K562 (cell line): ENCODE results near the gene THRSP. TPM values are rescaled to one million over a fixed set of nuclear protein-coding genes. Genes with fewer than 3 reads are reported as not detected.
A peak's percentile ranks its signal among the peaks of the same experiment; 100 is the strongest.

ENCODE experiments used
- CBX3 ChIP-seq, 2 experiments: IDR thresholded peaks; 1 replicate in 1 of 2; 2 replicates in 1 of 2; pipeline ENCODE4 v1.6.1; 2012; ENCODE audit warnings: inconsistent platforms in 2 of 2, low read length in 2 of 2, borderline replicate concordance in 1 of 2, control low read depth in 1 of 2
- CHD1 ChIP-seq: fragments of 200-600 bp; sonication (generic); IDR thresholded peaks from one replicate; pipeline ENCODE4 v1.6.1; 2012; ENCODE audit warnings: mild to moderate bottlenecking, moderate library complexity, low read length, inconsistent platforms
- DPF2 ChIP-seq: fragments of 450-650 bp; IDR thresholded peaks from 2 replicates; pipeline ENCODE4 v1.6.1; 2016
- GABPB2 ChIP-seq: fragments of 250-450 bp; sonication (Bioruptor Pico); conservative IDR thresholded peaks from 2 replicates; pipeline ENCODE4 v1.5.1; 2021; ENCODE audit warnings: mild to moderate bottlenecking
- HCFC1 ChIP-seq: IDR thresholded peaks from 2 replicates; pipeline ENCODE4 v1.6.1; 2012; ENCODE audit warnings: low read depth, low read length, improper control_type of control experiment
- KAT2B ChIP-seq: IDR thresholded peaks from one replicate; pipeline ENCODE4 v1.6.1; 2012; ENCODE audit warnings: low read depth, mild to moderate bottlenecking, control low read depth, inconsistent platforms, low read length, moderate library complexity
- MEIS2 ChIP-seq: fragments of 450-650 bp; IDR thresholded peaks from 2 replicates; pipeline ENCODE4 v1.6.1; 2014; ENCODE audit warnings: mild to moderate bottlenecking; ENCODE audit not compliant: partially characterized antibody
- NFE2L1 ChIP-seq: fragments of 450-650 bp; IDR thresholded peaks from 2 replicates; pipeline ENCODE4 v1.6.1; 2016; ENCODE audit warnings: missing genetic modification characterization, low read depth, mild to moderate bottlenecking, missing compliant biosample characterization, moderate library complexity, borderline replicate concordance
- PATZ1 ChIP-seq: fragments of 250-450 bp; sonication (Bioruptor Pico); IDR thresholded peaks from 2 replicates; pipeline ENCODE4 v1.5.0; 2020; ENCODE audit warnings: mild to moderate bottlenecking, borderline replicate concordance
- PTBP1 ChIP-seq: fragments of 200-400 bp; formaldehyde crosslinking; IDR thresholded peaks from 2 replicates; pipeline ENCODE4 v1.6.1; 2017; ENCODE audit warnings: low read depth, low read length
- RFX5 ChIP-seq: IDR thresholded peaks from 2 replicates; pipeline ENCODE4 v1.6.1; 2011; ENCODE audit warnings: low read depth, mild to moderate bottlenecking, improper control_type of control experiment, low read length
- TAF1 ChIP-seq: IDR thresholded peaks from 2 replicates; pipeline ENCODE4 v1.6.1; 2011; ENCODE audit warnings: mild to moderate bottlenecking, low read length, moderate library complexity; ENCODE audit not compliant: insufficient read depth, control insufficient read depth, severe bottlenecking; ENCODE audit errors: extremely low read depth
- ZBTB7A ChIP-seq: IDR thresholded peaks from 2 replicates; pipeline ENCODE4 v1.6.1; 2011; ENCODE audit warnings: low read depth, mild to moderate bottlenecking, low read length, moderate library complexity, borderline replicate concordance; ENCODE audit not compliant: control insufficient read depth
- ZBTB9 ChIP-seq: fragments of 450-650 bp; formaldehyde crosslinking; IDR thresholded peaks from 2 replicates; pipeline ENCODE4 v1.4.0; 2020; ENCODE audit warnings: mild to moderate bottlenecking, moderate library complexity
- polyA plus RNA-seq, 8 experiments: library from polyadenylated mRNA; depleted of rRNA in 4 of 8; stranded (reverse) in 5 of 8; unstranded in 3 of 8; fragments of >200 nt; fragmentation: Nextera tagmentation in 2 of 8; fragmentation: Illumina TruSeq in 1 of 8; extraction: Ambion mirVana in 2 of 8; extraction: Trizol in 1 of 8; gene quantifications; 2 replicates each; pipeline versions ENCODE4 v1.2.1 to v1.2.3, GENCODE V29; 2011 to 2014; ENCODE audit warnings: inconsistent platforms in 1 of 8, missing spikeins in 1 of 8
- total RNA-seq, 7 experiments: library from RNA; depleted of rRNA in 6 of 7; stranded (reverse); fragments of >200 nt in 6 of 7; fragmentation: Illumina TruSeq in 2 of 7; extraction: Trizol in 2 of 7; gene quantifications; 2 replicates each; pipeline versions ENCODE4 v1.2.1 to v1.2.3, GENCODE V29; 2011 to 2021; ENCODE audit warnings: low replicate concordance in 1 of 7
- TF ChIP-seq, protein P1 (sequence below): fragments of 450-650 bp; formaldehyde crosslinking; IDR thresholded peaks from 2 replicates; pipeline ENCODE4 v1.4.0; 2022; ENCODE audit warnings: mild to moderate bottlenecking, moderate library complexity
- TF ChIP-seq, protein P2 (sequence below): IDR thresholded peaks from 3 replicates; pipeline ENCODE4 v1.6.1; 2011; ENCODE audit warnings: borderline replicate concordance, mild to moderate bottlenecking; ENCODE audit not compliant: insufficient read length, insufficient read depth
- TF ChIP-seq, protein P3 (sequence below): fragments of 200-800 bp; sonication (Bioruptor generic); IDR thresholded peaks from 2 replicates; pipeline ENCODE4 v1.6.1; 2017; ENCODE audit warnings: missing genetic modification characterization, missing compliant biosample characterization

The THRSP gene
- total and polyA plus RNA-seq, 9 of the 15 experiments (the other 6 are each of a cell fraction or from before 2014, with no cell fraction given) = 0.23 to 0.56 (median 0.31) TPM; not detected in 2

DNA sequence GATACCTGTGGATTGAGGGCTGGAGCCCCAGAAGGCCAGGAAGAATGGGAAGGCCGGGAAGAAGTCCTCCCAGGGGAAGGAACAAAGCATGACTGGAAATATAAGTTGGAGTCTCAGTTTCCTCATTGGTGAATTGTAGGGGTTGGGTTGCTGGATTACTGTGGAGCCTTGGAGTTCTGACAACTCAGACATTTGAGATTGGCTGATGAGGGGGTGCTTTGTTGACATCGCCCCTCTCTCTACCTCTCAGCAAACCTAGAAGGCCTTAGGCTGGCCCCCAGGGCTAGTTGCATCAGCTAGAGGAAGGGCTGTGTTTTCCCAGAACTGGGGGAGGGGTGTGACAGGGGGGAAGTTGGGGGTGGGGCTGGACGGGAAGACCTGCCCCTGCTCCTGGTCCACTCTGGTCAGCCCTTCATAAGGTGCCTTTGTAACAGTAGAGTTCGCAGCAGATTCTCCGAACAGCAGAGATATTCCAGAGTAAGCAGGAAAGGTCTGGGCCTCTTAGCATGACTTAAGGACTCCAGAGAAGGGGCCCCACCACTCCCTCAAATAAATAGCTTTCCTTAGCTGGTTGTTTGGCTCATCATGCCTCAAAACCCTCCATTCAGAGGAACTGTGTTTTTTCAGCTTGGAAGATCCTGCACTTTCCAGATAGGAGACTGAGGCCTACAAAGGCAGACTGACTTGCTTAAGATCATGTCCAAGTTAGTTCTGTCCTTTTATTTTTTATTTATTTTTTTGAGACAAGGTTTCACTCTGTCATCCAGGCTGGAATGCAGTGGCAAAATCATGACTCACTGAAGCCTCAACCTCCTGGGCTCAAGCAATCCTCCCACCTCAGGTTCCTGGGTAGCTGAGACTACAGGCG lies 12.5 kb upstream of the THRSP start (continued):
- TF ChIP-seq, protein P1, sequence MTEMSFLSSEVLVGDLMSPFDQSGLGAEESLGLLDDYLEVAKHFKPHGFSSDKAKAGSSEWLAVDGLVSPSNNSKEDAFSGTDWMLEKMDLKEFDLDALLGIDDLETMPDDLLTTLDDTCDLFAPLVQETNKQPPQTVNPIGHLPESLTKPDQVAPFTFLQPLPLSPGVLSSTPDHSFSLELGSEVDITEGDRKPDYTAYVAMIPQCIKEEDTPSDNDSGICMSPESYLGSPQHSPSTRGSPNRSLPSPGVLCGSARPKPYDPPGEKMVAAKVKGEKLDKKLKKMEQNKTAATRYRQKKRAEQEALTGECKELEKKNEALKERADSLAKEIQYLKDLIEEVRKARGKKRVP (CRISPR knock-in tag) = peak; percentile 91
- TF ChIP-seq HCFC1 (no peak), TAF1 (peak; percentile 37), NFE2L1 (no peak), PTBP1 (no peak), CHD1 (no peak), ZBTB7A (peak; percentile 82; the same call in 1 of the 2 replicates), DPF2 (peak; percentile 75; the same call in 1 of the 2 replicates), ZBTB9 (CRISPR knock-in tag) (no peak), MEIS2 (no peak), CBX3 (IDR thresholded peaks at IDR 0.05; ENCODE audit: borderline replicate concordance in 1 of 2, low read length in 2 of 2) (no peak), RFX5 (no peak), PATZ1 (CRISPR knock-in tag) (no peak), KAT2B (no peak), GABPB2 (CRISPR knock-in tag) (no peak)
- TF ChIP-seq, protein P2, sequence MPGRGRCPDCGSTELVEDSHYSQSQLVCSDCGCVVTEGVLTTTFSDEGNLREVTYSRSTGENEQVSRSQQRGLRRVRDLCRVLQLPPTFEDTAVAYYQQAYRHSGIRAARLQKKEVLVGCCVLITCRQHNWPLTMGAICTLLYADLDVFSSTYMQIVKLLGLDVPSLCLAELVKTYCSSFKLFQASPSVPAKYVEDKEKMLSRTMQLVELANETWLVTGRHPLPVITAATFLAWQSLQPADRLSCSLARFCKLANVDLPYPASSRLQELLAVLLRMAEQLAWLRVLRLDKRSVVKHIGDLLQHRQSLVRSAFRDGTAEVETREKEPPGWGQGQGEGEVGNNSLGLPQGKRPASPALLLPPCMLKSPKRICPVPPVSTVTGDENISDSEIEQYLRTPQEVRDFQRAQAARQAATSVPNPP = no peak
- TF ChIP-seq, protein P3, sequence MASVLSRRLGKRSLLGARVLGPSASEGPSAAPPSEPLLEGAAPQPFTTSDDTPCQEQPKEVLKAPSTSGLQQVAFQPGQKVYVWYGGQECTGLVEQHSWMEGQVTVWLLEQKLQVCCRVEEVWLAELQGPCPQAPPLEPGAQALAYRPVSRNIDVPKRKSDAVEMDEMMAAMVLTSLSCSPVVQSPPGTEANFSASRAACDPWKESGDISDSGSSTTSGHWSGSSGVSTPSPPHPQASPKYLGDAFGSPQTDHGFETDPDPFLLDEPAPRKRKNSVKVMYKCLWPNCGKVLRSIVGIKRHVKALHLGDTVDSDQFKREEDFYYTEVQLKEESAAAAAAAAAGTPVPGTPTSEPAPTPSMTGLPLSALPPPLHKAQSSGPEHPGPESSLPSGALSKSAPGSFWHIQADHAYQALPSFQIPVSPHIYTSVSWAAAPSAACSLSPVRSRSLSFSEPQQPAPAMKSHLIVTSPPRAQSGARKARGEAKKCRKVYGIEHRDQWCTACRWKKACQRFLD = 0 out of 2 replicates have a peak, but pooled peaks have one; percentile 29
